SU-DHL-6 (cell line): Measurements from ENCODE around the gene SIK2.

Source experiments
- H2AFZ ChIP-seq: fragments of 200-600 bp; sonication (generic); 2 replicates; pipeline ENCODE4 v1.6.1; 2014; ENCODE audit warnings: low read depth, mild to moderate bottlenecking, moderate library complexity, mixed read lengths, antibody characterized with exemption, low read length; ENCODE audit not compliant: severe bottlenecking
- H3F3A ChIP-seq: fragments of 200-600 bp; shearing (Covaris generic); 2 replicates; pipeline ENCODE4 v1.6.0; 2016; ENCODE audit warnings: antibody characterized with exemption, mild to moderate bottlenecking; ENCODE audit not compliant: insufficient read depth
- H3K27ac ChIP-seq: fragments of 200-600 bp; sonication (generic); 2 replicates; pipeline ENCODE4 v1.5.1; 2016; ENCODE audit warnings: low read depth, mild to moderate bottlenecking, low read length, moderate library complexity, mixed read lengths
- H3K27me3 ChIP-seq: fragments of 200-600 bp; sonication (generic), shearing (Covaris generic); 2 replicates; pipeline ENCODE4 v1.6.0; 2014; ENCODE audit warnings: mild to moderate bottlenecking, low read length
- H3K36me3 ChIP-seq: fragments of 200-600 bp; sonication (generic); 2 replicates; pipeline ENCODE4 v1.6.1; 2014; ENCODE audit warnings: mild to moderate bottlenecking, low read length, mixed read lengths
- H3K4me2 ChIP-seq: fragments of 300-600, 200-600 bp; shearing (Covaris generic), sonication (generic); 2 replicates; pipeline ENCODE4 v1.6.0; 2014; ENCODE audit warnings: low read length, low read depth, mild to moderate bottlenecking; ENCODE audit not compliant: poor library complexity, severe bottlenecking
- H3K4me3 ChIP-seq: fragments of 200-600 bp; sonication (generic); 2 replicates; pipeline ENCODE4 v1.5.1; 2014; ENCODE audit warnings: antibody characterized with exemption, low read length, mild to moderate bottlenecking, mixed read lengths; ENCODE audit not compliant: insufficient read depth, poor library complexity, severe bottlenecking
- H3K79me2 ChIP-seq: fragments of 200-600 bp; sonication (generic); 2 replicates; pipeline ENCODE4 v1.6.1; 2014; ENCODE audit warnings: mild to moderate bottlenecking, low read length, moderate library complexity; ENCODE audit not compliant: insufficient read depth
- H3K9ac ChIP-seq: fragments of 200-600 bp; sonication (generic); 2 replicates; pipeline ENCODE4 v1.7.0; 2014; ENCODE audit warnings: mild to moderate bottlenecking, low read length
- H3K9me2 ChIP-seq: fragments of 200-600 bp; sonication (generic); replicated peaks from 2 replicates; pipeline ENCODE4 v1.6.1; 2014; ENCODE audit warnings: low read length; ENCODE audit not compliant: insufficient read depth
- H3K9me3 ChIP-seq: fragments of 200-600 bp; sonication (generic); 2 replicates; pipeline ENCODE4 v1.6.1; 2014; ENCODE audit warnings: low read length, mixed read lengths; ENCODE audit not compliant: insufficient read depth
- H4K20me1 ChIP-seq: fragments of 200-600 bp; sonication (generic); 2 replicates; pipeline ENCODE4 v1.6.1; 2014; ENCODE audit warnings: low read depth, mild to moderate bottlenecking, antibody characterized with exemption, low read length, moderate library complexity, mixed read lengths
- CTCF ChIP-seq: fragments of 200-600 bp; sonication (generic); IDR thresholded peaks from one replicate; pipeline ENCODE4 v1.5.1; 2017; ENCODE audit warnings: antibody characterized with exemption, mild to moderate bottlenecking, low read length, moderate library complexity; ENCODE audit not compliant: insufficient read depth, poor library complexity, severe bottlenecking
- EZH2phosphoT487 ChIP-seq: fragments of 200-600 bp; sonication (generic), shearing (Covaris generic); conservative IDR thresholded peaks from 2 replicates; pipeline ENCODE4 v1.6.1; 2018; ENCODE audit warnings: mild to moderate bottlenecking, antibody characterized with exemption, low read length, moderate library complexity, mixed read lengths

Gene SIK2

GRCh38 chr11:111581341-111581740 lies 20.9 kb upstream of the SIK2 start:
- Histone ChIP-seq H3K27ac (no peak overlapping the region), H3F3A (no peaks in the 10 kb centered on the region), H2AFZ (no peak overlapping the region), H3K4me2 (no peak overlapping the region), H3K9ac (no peak overlapping the region), H4K20me1 (no peaks in the 10 kb centered on the region), H3K4me3 (no peak overlapping the region), H3K79me2 (no peaks in the 10 kb centered on the region), H3K36me3 (no peaks in the 10 kb centered on the region), H3K9me2 (no peaks in the 10 kb centered on the region), H3K9me3 (no peaks in the 10 kb centered on the region), H3K27me3 (no peaks in the 10 kb centered on the region)
- TF ChIP-seq CTCF, result no peak
- no peak for TF ChIP-seq EZH2phosphoT487

GRCh38 chr11:111582163-111582562 lies 20.1 kb upstream of the SIK2 start:
- H3K27me3 ChIP-seq, result no peaks in the 10 kb centered on the region
- no peaks in the 10 kb centered on the region for H3K9me2 ChIP-seq
- H3K4me2 ChIP-seq, result no peak overlapping the region
- H3K4me3 ChIP-seq, result no peak overlapping the region
- no peak overlapping the region for H3K9ac ChIP-seq
- H3K36me3 ChIP-seq, result no peaks in the 10 kb centered on the region
- no peak overlapping the region for H3K27ac ChIP-seq
- H3K9me3 ChIP-seq, result no peaks in the 10 kb centered on the region
- TF ChIP-seq CTCF (no peak), EZH2phosphoT487 (no peak)
- no peaks in the 10 kb centered on the region for H4K20me1 ChIP-seq
- H3F3A ChIP-seq, result no peaks in the 10 kb centered on the region
- no peak overlapping the region for H2AFZ ChIP-seq
- H3K79me2 ChIP-seq, result no peaks in the 10 kb centered on the region

GRCh38 chr11:111582881-111583280 lies 19.4 kb upstream of the SIK2 start:
- Histone ChIP-seq H3F3A (no peaks in the 10 kb centered on the region), H3K9me3 (no peaks in the 10 kb centered on the region)

More at GRCh38 chr11:111582881-111583280, 19.4 kb upstream of the SIK2 start:
- no peak overlapping the region for H3K27ac ChIP-seq
- H3K36me3 ChIP-seq, result no peaks in the 10 kb centered on the region
- no peaks in the 10 kb centered on the region for H3K9me2 ChIP-seq
- H3K9ac ChIP-seq, result no peak overlapping the region
- H3K79me2 ChIP-seq, result no peaks in the 10 kb centered on the region
- H3K4me2 ChIP-seq, result no peak overlapping the region
- no peak overlapping the region for H2AFZ ChIP-seq
- TF ChIP-seq EZH2phosphoT487 (no peak), CTCF (no peak)
- no peaks in the 10 kb centered on the region for H3K27me3 ChIP-seq
- no peaks in the 10 kb centered on the region for H4K20me1 ChIP-seq
- H3K4me3 ChIP-seq, result no peak overlapping the region
